Panc1 (cell line): Measurements from ENCODE around the gene GLB1L2.

Experiments used
- CTCF ChIP-seq: fragments of 450-650 bp; IDR thresholded peaks from 2 replicates; pipeline ENCODE4 v1.5.1; 2017; ENCODE audit warnings: mild to moderate bottlenecking
- SIN3A ChIP-seq: IDR thresholded peaks from 2 replicates; pipeline ENCODE4 v1.6.1; 2012; ENCODE audit warnings: low read depth, mild to moderate bottlenecking, low read length, moderate library complexity, borderline replicate concordance; ENCODE audit not compliant: insufficient read depth

- TF ChIP-seq CTCF (no peak), SIN3A (no peak)
Measured at GRCh38 chr11:134291196-134291595, 40.6 kb upstream of the GLB1L2 start.
